GM19467 (cell line): ENCODE results near the gene ECSCR.
"Not testable (repeated sequence)": the region's sequence is repeated elsewhere in the genome, so short reads cannot be mapped to it uniquely, and the experiment has no call there.

Source experiments
- ATAC-seq: cut with Tn5 transposase; IDR thresholded peaks from one replicate; pipeline ENCODE4 v1.9.1; 2021; ENCODE audit warnings: mild to moderate bottlenecking, moderate library complexity; ENCODE audit not compliant: unreplicated experiment

The ECSCR gene

GRCh38 chr5:139414581-139415130 is 47.9 kb downstream of the ECSCR start:
- ATAC-seq, result no peak

- no peak for ATAC-seq
Measured at GRCh38 chr5:139413963-139414362, 48.6 kb downstream of the ECSCR start.

- no peak for ATAC-seq
Measured at GRCh38 chr5:139413153-139413552, 49.4 kb downstream of the ECSCR start.

- no peak for ATAC-seq
Measured at GRCh38 chr5:139410993-139411828, 51.3 kb downstream of the ECSCR start.

- ATAC-seq, result no peak
Measured at GRCh38 chr5:139410121-139410992, 52.2 kb downstream of the ECSCR start.

GRCh38 chr5:139409116-139409515 is 53.4 kb downstream of the ECSCR start:
- ATAC-seq, result not testable (repeated sequence)

- no peak for ATAC-seq
Measured at GRCh38 chr5:139408191-139408590, 54.4 kb downstream of the ECSCR start.

GRCh38 chr5:139407517-139407916 is 55.0 kb downstream of the ECSCR start:
- no peak for ATAC-seq

- no peak for ATAC-seq
Measured at GRCh38 chr5:139406963-139407362, 55.6 kb downstream of the ECSCR start.

- no peak for ATAC-seq
Measured at GRCh38 chr5:139404484-139404840, 58.1 kb downstream of the ECSCR start.

GRCh38 chr5:139403787-139404483 is 58.6 kb downstream of the ECSCR start, which contains the start of gene SPATA24:
TSS of gene SPATA24 (minus strand) at chr5:139404089. CDS start at chr5:139404060, 29 bp downstream.
- peak; percentile 85 for ATAC-seq

- ATAC-seq, result no peak
Measured at GRCh38 chr5:139403418-139403786, 59.1 kb downstream of the ECSCR start.

GRCh38 chr5:139402561-139403158 is 59.9 kb downstream of the ECSCR start:
- ATAC-seq, result no peak

- no peak for ATAC-seq
Measured at GRCh38 chr5:139401546-139401945, 61.0 kb downstream of the ECSCR start.

GRCh38 chr5:139399501-139400121 is 62.9 kb downstream of the ECSCR start:
- ATAC-seq, result no peak
